Activated CD8-positive, alpha-beta memory T cell treated with anti-CD3 and anti-CD28 coated beads for 1 hour (primary cell): ENCODE data around the gene GPR82.
"Not testable (repeated sequence)": the region's sequence is repeated elsewhere in the genome, so short reads cannot be mapped to it uniquely, and the experiment has no call there.

Experiments
- DNase-seq, 2 donors: peaks; one replicate each; pipeline ENCODE4 v3.0.0-alpha.2; 2020; ENCODE audit warnings: low read depth in 1 of 2; ENCODE audit errors: extremely low read depth in 1 of 2

GPR82 gene

DNA sequence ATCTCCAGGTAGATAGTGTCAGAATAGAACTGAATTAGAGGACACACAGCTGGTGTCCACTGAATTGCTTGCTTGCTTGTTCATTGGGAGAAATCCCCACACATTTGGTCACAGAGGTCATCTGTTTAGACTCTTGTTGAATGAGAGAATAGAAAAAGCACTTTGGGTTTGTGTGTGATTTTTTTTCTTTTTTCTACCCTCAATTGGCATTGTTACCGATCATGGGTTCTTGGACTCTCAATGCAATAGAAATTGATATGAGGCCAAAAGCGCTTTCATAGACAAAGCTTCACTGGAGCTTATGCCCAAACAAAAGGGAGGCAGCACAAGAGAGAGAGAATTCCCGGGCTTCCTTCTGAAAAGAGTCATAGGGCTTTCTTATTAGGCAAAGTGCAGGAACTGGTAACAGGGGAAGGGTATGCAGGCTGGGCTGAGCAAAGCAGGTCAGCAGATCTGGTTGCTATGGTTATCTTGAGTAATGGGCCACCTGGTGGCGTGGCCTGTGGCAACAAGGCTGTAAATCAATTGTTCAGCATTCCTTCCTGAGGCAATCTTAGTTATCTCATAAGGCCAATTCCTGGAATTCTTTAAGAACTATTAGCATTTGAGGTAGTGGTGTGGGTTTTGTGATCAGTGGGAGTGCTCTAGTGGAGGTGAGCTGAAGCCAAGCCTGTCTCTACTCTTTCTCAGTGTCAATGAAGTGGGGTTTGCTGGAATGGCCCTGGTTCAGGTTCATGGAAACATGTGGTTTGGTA, 5.3 kb upstream of the GPR82 start:
- DNase-seq, result no peak

DNA sequence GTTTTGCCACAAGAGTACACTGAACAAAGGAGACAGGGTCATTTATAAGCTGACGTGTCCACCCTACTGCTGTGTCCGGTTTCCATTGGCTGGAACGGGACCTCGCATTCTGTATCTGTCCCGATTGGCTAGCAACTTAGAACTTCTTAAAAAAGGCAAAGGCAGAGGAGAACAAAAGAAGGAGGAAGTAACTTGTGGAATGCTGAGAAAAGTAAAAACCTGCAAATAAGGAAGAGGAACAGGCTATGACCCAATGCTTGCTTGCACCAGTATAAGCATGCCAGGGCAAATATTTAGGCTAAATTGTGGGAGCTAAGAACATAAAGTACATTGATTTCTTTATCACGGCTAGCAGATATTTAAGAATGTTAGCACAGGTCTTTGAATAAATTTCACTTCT, 4.4 kb upstream of the GPR82 start:
- DNase-seq, result not testable (repeated sequence)

DNA sequence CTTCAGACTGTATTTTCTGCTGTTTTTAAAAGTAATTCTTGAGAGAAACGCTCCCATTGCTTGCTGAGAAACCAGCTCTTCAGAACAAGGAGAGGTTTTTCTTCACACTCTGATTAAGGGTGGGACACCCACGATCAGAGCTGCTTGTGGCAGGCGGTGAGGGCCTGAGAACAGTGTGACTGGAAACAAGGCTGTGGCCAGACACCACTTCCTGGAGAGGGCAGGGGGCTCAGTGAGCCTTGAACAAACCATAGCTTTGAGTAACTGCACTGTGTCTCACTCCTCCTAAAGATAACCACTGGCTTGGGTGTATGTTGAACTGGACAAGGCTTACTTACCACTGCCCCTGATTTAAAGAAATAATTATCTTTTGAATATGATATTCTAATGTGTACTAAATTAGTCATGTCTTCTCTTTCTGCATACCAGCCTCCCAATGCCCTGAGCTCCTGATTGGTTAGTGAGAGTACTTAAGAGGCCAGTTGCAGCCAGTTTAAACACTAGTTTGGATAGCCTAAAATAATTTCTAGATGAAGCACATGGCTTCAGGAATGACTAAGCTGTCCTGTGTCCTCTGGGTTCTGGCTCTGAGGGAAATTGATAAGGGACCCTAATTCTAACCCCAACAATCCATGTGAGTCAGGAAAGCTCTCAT, 3.7 kb upstream of the GPR82 start:
- peak in 1 of 2 donors; percentile 24 for DNase-seq

DNA sequence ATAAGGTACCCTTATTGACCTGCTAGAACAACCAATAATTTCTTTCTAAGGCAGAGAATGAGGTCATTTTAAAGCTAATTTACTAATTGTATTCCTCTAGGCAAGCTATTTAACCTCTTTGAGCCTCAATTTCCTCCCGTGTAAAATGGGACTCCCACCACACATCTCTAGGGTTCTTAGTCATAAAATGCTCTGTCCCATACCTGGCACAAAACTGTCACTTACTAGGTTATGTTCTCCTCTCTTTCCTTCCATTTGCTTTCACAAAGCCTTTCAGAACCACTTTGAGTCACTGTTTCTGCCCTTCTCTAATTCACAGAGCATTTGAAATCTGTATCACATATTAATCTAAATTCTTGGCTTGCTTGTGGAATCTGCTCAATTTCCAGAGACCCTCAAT, 2.4 kb upstream of the GPR82 start:
- DNase-seq, result no peak

DNA sequence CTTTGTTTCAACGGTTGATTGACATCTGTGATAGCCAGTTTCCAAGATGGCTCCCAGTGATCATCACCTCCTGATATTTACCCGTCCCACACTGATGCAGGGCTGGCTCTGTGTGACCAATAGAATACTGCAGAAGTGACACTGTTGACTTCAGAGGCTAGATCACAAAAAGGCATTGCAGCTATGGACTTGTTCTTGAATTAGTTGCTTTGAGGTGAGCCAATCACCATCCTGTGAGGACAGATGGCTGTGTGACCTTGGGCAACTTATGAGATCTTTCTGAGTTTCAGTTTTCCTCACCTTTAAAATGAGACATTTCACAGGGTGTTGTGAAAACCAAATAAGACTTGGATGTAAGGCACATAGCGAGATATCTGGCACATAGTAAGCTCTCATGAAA, 1.8 kb upstream of the GPR82 start:
- DNase-seq, result no peak

DNA sequence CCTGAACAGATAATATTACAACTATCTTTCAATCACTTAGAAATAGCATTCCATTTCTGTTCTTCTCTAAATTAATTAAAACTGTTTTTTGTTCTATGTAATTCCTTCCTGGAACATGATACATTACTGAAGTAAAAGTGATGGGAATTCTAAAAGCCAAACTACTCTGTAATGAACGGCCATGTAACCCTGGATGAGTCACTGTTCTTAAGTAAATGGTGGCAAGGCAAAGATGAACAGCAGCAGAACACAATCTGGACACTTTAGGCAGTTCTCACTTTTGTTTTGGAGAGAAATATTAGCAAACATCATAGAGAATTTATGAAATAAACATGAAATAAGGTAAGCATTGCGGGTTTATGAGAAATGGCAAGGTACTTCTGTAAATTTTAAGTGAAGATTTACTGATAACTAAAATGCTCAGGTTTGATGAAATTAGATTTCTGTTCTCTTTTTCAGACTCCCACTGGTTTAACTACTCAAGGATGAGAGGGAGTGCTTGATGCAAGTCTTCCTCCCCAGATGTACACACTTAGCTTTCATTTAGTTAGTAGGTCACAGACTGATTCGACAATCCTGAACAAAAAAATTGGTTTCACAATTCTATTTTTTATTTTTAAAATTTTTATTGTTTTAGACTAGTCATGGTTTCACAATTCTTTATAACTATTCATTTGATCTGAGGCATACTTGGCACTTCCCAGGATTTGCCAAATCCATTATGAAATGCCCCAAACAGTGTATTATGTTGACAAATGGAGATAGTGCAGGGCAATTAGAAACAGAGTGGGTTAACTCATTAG, 964 bp upstream of the GPR82 start:
- no peak for DNase-seq

DNA sequence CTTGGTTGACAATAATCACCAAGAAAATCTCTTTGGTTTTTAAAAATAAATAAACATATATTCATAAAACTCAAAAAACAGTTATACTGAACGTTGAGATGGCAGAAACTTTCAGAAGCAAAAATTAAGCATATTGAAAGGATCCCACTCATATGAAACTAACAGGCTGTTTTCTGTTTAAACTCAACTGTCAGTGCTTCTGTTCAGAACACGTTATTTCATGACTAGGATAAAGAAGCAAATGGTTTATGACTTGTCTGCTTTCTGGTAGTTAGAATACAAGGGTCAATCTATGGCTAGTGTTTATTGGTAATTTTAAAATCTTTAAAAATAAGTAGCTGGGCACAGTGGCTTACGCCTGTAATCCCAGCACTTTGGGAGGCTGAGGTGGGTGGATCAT, 4.1 kb downstream of the GPR82 start:
- no peak for DNase-seq

DNA sequence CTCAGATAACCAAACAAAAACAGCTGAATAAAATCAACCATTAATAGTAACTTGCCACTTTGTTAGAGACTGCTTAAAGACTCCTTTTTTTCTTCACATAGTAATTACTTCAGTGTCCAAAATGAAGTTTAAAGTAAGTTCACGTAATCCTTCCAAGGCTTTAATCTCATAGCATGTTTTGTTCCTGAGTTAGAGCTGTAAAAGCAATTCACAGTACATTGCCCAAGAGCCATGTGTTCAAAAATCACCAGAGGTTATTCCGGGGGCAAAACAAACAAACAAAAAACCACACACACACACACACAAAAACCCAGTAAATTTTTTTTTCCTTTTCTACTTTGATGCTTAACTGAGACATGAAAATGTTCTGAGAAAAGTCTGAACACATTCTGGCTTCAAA, 6.1 kb downstream of the GPR82 start:
- DNase-seq, result no peak

DNA sequence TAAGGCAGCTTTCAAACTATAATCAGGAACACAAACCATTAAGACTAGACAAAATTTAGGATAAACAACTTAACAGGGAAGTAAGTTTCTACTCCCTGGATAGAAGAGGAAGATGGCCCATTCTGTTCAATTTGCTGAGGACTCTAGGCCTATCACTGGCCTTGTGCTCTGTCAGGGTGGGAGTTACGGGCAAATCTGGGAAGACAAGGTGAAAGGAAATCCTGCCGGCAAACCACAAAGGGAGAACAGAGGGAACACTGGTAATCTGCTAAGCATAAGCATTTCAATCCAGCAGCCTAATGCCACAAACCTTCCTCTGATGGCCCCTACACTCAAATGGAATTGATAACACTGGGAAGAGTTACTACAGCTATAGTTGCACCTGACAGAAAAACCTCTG, 8.3 kb downstream of the GPR82 start:
- DNase-seq, result no peak

DNA sequence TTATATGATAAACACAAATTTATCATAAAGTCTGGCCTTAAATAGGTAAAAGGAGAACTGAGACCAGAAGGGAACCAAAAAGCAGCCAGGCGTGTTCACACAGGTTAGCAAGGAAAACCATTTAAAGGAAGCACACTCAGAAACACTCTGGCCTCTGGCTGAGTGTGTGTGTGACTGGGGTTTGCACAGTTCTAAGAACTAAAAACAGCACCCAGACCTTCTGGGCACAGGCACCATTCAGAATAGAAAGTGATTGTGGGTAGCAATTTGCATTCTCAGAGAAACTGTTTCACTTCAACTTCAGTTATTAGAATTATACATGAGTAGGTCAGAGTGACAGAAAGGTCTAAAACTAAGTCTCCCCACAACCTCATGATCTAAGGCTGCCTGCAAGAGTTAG, 10.0 kb downstream of the GPR82 start:
- DNase-seq, result no peak

DNA sequence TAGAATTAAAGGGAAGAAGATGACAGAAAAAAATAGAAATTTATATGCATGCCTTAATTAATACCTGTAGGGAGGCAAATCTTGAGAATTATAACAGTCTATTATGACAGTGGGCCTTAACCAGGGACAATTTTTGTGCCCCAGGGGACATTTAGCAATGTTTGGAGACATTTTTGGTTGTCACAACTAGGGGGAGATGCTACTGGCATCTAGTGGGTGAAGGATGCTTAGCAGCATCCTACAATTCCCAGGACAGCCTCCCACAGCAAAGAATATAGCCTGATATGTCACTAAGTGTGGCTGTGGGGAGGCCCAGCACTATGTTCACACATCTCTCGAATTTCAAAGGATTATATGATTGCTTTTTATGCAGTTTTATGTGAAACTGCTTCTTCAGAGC, 10.5 kb downstream of the GPR82 start:
- DNase-seq, result no peak

DNA sequence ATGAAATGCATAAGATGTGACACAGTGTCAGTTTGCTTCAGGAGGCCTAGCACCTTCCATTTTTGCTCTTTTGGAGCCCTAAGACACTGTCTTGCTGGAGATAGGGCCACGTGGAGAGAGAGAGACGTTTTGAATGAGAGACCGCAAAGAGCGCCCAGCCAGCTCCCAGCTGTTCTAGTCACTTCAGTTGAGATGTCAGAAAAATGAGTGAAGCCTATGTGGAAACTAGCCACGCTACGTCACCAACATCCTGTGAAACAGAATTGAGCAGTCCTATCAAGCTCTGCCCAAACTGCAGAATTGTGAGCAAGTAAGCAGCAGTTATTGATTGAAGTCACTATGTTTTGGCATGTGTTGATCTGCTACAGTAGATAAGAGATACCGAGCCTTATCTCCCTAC, 13.1 kb downstream of the GPR82 start:
- DNase-seq, result no peak

DNA sequence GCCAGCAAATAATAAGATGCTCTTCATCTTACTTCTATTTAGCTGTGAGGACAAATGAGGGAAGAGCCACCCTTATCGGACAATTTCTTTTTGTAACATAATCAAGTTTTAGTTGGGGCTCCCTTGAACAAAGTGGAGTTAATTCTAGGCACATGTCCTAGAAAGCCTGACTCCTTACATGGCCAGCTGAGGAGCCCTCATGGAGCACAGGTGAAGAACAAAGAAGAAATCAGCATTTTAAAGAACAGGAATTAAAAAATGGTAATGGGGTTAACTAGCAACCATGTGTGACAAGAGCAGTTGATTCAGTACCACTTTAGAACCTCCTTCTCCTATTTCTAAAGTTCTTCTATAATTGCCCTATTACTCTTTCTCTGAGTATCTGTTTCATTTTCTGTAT, 15.9 kb downstream of the GPR82 start:
- DNase-seq, result no peak

DNA sequence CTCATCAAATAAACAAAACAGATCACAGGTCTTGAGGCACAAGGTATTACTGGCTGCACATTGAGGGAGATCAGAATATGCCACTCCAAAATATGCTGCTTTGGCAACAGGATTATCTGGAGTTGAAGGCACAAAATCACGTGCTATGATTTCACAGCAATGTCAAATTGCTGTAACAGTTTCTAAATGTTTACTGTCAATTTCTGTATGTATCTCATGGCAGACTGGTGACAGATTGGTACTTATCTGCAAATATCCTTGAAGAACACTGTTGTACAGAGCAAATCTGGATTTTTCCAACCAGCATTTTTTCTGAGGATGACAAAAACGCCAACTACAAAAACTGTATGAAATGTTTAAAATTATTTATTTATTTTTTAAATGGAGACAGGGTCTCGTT, 26.7 kb downstream of the GPR82 start:
- DNase-seq, result no peak

DNA sequence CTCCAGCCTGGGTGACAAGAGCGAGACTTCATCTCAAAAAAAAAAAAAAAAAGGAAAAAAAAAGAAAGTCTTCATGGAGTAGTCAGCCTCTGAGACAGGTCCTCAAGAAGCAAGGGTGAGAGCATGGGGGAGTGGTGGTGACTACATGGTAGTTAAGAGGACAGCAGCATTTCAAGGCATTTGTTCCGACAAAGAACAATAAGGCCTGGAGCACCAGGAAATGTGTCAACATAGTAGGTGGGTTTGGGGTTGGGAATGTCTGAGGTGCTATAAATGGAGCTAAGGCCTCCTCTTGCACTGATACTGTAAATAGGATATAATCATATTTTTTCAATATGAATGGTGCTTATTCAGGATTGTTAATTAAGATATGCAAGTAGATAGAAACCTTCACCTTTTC, 34.4 kb downstream of the GPR82 start:
- DNase-seq, result no peak

DNA sequence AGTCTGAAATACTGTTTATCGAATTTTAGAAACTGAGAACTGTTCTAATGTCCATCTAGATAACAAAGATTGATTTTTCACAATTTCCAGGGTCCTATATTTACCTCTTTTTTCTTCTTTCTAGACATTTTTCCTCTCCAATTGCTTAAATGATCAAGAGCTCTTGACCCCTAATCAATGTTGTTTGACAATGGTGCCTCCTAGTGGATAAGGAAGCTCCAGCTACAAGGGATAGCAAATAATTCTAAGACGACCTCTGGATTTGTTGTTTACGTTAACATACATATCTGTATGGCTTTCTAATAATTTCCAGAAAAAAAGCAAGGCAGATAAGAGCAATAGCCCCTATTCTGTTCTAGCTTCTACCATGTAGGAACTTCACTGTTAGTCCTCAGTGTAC, 35.8 kb downstream of the GPR82 start:
- DNase-seq, result no peak

DNA sequence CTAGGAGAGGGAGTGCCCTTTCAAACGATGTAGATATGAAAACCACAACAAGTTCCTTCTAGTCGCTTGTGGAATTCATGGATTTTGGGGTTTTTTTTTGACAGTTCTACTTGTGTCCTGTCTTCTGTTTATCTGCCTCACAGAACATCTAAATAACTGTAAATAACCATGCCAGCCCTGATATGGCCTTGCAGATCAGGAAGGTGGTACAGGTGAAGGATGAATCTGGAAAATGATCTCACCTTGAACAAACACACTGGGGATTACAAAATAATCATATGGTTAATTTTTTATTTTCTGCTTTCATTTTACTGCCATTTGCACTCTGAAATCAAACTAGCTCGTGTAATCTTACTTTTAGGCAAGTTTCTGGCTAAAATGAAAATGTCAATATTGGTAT, 37.2 kb downstream of the GPR82 start:
- DNase-seq, result no peak

DNA sequence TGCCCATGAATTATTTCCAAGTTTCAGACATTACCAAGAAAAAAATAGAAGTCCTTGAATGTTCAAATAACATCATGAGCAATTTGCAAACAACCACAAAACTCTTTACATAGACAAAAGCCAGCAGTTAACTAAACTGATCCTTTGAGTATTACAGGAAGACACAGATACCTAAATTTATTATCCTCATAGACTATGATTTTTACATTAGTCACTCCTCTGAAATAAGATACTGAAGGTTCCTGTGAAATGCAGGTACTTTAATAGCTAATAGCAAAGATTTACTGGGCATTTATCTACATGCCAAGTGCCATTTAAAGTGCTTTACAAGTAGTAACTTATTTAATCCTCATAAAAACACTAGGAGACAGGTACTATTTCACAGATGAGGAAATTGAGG, 37.7 kb downstream of the GPR82 start:
- no peak for DNase-seq

DNA sequence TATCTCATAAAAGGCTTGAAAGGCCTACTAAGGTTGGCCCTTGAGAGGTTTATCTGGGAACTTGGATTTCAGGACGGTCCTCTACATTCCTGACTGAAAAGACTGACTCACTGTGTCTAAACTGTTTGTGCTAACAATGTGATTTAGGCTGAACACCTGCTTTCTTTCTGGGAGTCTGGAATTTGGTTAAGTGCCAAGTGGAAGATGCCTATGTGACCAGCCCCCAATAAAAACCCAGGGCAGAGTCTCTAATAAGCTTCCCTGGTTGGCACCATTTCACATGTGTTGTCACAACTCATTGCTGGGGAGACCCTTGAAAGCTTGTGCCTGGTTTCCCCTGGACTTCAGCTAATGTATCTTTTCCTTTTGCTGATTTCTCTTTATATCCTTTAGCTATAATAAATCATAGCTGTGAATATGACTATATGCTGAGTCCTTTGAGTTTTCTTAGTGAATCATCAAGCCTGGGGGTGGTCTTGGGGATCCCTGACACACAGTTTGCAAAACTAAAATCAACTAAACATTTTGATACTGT, 55.1 kb downstream of the GPR82 start:
- no peak for DNase-seq
